HEK293T (cell line): ENCODE data around the gene DBH.

Source experiments
- BHLHE40 ChIP-seq: fragments of 450-650 bp; IDR thresholded peaks from 2 replicates; pipeline ENCODE4 v1.6.1; 2016; ENCODE audit warnings: mild to moderate bottlenecking, moderate library complexity, borderline replicate concordance
- FOXA1 ChIP-seq: fragments of 450-650 bp; IDR thresholded peaks from 2 replicates; pipeline ENCODE4 v1.6.1; 2016; ENCODE audit warnings: mild to moderate bottlenecking

- TF ChIP-seq FOXA1 (no peak), BHLHE40 (no peak)
These were observed 41.2 kb downstream of the DBH start for GRCh38 chr9:133677126-133678010.
